NCI-H446 treated with DMSO at 0.1 percent for 48 hours (cell line): ENCODE results near the gene MAPK12.

Experiments used
- DNase-seq: peaks from one replicate; lab custom pipeline; 2025; lab: John Stamatoyannopoulos, UW

Gene MAPK12

GRCh38 chr22:50252082-50253045 is 9.1 kb downstream of the MAPK12 start:
- DNase-seq = no peak

GRCh38 chr22:50251477-50252081 is 9.9 kb downstream of the MAPK12 start:
- DNase-seq = no peak

- DNase-seq = no peak
Observed at GRCh38 chr22:50250555-50251476, 10.7 kb downstream of the MAPK12 start, which contains the start of gene HDAC10. HDAC10 (minus strand) TSS chr22:50251265; CDS start chr22:50251032, 233 bp downstream.

DNA sequence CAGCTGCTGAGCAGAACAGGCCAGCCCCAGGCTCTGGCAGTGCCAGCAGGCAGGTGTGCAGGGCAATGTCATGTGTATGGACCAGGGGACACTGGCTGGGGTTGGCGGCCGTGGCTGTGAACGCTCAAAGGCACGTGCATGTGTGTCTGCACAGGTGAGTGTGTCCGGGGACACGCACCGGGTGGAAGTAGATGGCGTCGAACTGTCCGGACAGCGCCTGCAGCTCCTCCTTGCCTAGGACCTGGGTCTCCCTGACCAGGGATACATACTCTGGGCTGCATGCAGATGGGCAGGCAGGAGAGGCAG is 11.3 kb downstream of the MAPK12 start:
- DNase-seq = no peak

DNA sequence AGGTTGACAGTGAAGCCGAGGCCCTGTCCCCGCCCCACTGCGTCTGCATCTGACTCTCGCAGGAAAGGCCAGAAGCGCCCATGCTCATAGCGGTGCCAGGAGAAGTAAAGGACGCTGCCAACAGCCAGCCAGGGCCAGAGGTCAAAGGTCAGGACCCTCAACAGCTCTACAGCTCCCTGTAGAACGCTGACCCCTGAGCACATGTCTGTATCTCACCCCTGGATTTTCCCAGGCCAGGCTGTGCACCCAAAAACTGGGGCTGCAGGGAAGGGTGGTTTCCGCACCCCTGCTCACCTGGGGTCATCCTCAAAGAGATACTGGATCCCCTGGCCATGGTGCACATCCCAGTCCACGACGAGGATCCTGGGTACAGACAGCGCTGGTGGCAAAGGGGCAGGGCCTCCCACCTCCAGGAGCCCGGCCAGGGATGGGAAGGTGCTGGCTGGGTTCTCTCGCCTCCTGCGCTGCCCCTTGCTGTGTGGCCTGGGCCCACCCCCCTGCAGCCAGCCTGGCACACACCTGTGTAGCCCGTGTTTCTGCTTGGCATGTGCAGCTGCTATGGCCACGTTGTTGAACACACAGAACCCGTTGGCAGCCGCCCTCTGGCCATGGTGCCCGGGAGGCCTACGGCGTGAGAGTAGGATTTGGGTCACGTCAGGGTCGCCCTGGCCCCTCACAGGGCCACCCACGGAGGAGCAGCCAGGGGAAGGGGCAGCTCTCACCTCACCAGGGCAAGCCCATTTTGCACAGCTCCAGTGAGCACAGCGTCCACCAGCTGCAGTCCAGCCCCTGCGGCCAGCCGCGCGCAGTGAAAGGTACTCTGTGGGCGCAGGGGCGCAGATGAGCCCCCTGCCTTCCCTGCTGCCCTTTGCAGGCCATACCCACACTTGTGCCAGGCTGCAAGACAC is 11.9 kb downstream of the MAPK12 start:
- DNase-seq = no peak

- no peak for DNase-seq
Observed at GRCh38 chr22:50248196-50249081, 13.0 kb downstream of the MAPK12 start.

- DNase-seq = no peak
Observed at GRCh38 chr22:50247748-50248147, 13.7 kb downstream of the MAPK12 start.

DNA sequence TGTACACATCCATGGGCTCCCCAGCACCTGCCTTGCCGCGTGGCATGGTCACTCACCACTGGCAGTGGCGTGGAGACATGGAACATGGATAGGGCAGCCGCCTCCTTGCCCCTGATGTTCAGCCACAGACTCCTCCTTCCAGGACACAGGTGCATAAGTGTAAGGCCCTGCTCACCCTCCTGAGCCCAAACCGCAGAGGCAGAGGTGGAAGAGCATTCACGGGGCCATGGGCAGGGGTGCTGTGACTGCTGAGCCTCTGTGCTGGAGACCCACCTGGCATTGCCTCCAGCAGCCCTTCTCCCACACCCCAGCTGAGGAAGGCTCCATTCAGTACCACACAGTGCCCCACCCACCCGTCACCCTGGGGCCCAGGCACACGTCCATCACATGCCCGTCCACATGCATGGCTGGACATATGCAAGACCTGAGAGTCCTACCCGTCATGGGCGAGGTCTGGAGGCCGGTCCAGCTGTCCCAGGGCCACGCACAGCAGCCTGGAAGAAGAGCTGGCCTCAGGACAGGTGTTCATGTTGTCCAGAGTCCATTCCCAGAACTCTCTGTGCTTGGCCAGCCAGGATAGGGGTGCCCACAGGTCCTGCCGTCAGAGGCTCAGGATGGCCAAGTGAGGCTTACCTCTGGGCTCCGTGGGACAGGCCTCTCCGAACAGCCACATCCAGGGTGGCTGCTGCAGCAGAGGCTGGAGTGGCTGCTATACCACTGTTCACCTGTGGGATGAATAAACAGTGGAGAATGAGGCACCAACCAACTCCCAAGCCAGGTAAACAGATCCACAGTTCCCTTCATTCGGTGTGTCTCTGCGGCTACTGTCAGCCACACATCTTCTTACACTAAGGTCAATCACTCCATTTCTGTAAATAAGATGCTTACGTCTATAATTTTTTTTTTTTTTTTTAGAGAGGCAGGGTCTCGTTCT is 15.0 kb downstream of the MAPK12 start:
- DNase-seq = no peak

GRCh38 chr22:50245214-50246072 is 16.0 kb downstream of the MAPK12 start:
- no peak for DNase-seq

- peak; percentile 66 for DNase-seq
Observed at GRCh38 chr22:50244420-50245213, 16.9 kb downstream of the MAPK12 start, which contains the start of gene TUBGCP6. TUBGCP6 (minus strand) TSS chr22:50245023; CDS start chr22:50244459, 564 bp downstream.

DNA sequence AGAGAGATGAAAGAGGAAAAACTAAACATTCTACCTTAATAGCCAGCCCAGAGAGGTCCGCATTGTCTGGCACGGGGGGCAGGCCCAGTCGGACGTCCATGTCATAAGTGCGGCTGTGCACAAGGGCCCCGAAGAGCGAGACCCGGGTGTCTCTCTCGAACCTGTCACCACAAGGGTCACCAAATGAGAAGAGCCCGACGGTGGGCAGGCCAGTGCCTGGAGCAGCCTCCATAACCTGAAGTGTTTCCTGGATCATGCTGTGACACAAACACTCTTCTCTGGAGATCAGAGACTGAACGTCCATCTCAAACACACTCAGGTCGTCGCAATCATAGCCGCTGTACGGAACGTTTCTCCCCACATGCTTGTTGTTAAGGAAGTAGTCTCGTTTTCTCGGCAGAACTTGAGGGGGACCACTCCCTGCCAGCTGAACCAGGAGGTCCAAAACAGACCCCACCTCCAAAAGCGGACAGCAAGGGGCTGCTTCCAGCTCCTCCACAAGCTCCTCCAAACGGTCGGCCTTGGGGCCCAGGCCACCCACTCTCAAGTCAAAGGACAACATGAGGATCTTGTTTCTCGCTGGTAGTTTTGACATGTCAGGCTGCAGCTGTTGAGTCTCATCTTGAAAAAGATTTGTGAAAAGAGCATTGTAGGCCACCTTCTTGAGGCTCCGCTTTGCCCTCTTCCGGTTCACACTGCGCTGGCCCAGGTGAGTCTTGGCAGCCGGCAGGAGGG is 17.6 kb downstream of the MAPK12 start:
- DNase-seq = no peak

- DNase-seq = no peak
Observed at GRCh38 chr22:50242406-50242949, 19.0 kb downstream of the MAPK12 start.

- no peak for DNase-seq
Observed at GRCh38 chr22:50238755-50239154, 22.7 kb downstream of the MAPK12 start.

DNA sequence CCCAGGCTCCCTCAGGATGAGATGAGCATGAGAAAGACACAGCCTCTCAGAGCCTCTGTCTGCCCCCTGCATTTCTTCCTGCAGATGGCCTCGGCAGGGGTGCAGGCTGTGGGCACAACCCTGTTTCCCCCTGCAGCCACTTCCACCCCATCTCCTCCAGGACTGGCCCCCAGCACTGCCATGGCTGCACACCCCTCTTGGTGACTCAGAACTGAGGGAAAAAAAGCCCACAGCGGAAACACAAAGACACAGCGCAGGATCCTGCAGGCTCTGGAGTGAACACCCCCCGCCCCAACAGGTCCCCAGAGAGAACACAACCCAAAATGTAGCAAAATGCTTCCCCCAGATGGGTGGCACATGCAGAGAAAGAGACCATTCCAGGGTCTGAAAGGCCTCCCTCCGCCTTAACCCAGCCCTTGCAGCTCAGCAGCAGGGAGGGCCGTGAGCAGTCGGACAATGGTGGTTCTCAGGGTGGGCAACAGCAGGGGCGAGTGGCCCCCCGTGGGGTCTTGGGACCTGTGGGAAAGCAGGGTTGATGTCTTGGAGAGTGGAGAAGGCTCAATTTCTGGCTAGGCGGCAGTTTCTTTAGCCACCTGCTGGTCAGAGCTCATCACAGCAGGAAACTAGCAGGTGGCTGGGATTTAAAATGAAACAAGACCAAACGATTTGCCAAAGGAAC is 24.6 kb downstream of the MAPK12 start:
- DNase-seq = no peak

- no peak for DNase-seq
Observed at GRCh38 chr22:50233223-50233622, 28.3 kb downstream of the MAPK12 start.
